Stimulated activated naive CD4-positive, alpha-beta T cell treated with Interleukin-2 at 50 U/mL for 16 hours (primary cell): ENCODE data around the gene PRKACA.

ENCODE experiments used
- DNase-seq: peaks from one replicate; lab custom pipeline; 2025; lab: John Stamatoyannopoulos, UW

Gene PRKACA

DNA sequence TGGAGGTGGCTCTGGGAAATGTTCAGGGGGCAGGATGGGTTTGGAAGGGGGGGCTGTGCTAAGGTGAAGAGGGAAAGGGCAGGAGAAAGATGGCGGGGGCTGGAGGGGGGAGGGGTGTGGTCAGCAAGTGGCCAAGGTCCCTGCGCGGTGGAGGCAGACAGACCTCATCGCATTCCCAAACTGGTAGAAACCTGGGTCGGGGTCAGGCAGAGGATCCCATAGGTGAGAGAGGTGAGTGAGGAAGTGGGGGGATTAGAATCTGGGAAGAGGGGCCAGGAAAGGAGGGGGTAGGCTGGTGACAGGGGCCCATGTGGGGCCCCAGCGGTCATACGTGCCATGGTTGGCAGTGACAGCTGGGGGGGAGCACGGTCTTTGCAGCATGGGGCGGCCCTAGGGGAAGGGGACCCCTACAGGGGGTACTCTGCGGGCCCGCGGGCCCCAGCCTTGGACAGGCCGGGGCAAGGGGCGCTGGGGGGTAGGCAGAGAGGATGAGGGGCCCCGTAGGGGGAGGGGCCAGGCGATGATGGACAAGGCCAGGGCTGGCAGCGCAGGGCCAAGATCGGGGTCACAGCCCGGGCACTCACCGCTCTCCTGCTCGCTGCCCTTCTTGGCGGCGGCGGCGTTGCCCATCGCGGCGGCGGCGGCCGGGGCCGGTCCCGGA lies 514 bp downstream of the PRKACA start:
- DNase-seq: no peak

DNA sequence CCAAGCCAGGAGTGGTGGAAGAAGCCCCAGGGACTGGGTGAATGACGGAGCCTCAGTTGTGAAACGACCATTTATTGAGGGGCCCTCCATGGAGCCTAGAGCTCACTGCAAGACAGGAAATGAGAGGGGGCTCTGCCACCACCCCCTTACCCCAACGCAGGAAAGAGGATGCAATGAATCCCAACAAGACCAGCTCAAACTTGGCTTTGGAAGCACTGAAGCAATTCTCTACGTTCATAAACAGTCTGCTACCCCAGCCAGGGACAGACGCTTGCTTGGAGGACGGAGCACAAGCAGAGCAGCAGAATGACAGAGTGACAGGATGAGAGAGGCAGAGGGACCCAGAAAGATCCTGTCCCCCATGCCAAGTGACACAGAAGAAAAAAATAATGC lies 1.0 kb downstream of the PRKACA start:
- no peak for DNase-seq

DNA sequence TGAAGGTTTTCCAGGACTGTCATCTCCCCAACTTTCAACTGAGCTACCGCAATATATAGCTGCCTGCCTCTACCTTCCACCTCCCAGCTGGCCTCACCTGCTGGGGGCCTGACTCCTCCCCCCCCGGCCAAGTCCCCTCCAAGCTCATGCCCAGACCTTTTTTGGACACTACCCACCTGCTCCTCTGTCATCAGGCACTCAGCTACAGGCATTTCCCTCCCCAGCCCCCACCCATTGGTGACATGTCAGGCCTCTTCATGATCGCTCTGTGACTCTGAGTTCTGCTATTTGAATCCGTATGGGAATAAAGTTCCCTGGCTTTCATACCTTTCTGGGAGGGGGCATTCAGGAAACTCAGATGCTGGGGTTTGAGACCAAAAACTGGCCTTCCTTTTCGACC lies 1.8 kb downstream of the PRKACA start:
- no peak for DNase-seq

DNA sequence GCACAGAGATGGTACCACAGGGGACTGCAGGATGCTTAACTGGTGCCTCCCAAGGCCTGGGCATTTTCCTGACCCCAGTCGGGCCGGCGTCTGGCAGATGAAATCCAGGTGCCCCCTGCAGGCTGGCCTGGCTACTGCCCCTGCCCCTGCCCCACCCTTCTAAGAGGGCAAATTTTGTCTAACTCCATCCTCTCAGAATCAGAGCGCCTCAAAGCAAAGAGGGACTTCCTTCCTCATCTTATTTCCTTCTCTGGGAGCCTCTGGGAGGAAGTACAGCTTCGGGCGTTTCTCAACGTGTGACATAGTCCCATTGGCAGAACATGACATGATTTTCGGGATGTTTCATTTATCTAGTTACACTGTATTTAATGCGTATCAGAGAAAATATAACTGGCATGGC lies 2.7 kb downstream of the PRKACA start:
- peak; percentile 54 for DNase-seq

DNA sequence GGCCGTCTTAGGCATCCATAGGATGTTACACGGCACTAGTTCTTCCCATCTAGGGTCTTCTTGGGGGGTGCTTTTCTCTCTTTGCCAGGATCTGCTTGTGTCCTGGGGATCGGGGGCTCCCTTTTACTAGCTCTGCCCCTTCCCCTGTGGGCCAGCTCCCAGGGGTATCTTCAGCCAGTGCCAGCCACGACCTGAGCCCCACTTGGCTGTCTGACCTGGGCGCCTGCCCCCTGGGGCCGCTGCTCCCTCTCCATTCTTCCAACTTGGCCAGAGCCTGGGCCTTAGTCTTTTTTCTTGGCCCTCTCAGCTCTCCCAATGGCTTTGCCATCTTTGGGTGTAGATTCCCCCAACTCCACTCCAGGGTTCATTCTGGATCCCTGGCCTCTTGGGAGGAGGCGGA lies 3.1 kb downstream of the PRKACA start:
- DNase-seq: no peak

DNA sequence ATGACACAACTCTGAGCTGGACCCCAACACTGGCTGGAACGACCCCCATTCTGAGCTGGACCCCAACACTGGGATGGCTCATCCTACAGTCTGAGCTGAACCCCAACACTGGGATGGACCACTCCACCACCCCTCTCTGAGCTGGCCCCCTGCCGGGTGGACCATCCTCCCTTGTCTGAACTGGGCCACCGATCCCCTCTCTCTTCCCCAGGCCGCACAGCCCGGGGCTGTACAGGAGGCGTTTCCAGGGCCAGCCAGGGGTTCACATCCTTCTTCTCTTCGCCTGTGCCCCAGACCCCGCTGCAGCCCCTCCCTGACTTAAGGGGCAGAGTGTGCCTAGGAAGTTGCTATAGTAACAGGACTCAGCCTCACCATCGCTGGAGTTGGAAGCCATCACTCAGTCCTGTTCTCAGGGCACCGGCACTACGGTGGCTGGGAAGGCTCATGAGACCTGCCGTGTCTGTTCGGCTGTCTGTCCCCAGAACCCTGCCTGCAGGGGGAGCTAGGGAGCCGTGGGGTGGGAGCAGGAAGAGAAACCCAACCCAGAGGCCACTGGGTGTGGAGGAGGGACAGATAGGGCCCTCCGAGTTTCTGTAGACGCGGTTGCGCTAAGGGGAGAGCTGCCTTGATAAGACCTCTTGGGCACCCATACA lies 3.7 kb downstream of the PRKACA start:
- DNase-seq: peak; percentile 17

DNA sequence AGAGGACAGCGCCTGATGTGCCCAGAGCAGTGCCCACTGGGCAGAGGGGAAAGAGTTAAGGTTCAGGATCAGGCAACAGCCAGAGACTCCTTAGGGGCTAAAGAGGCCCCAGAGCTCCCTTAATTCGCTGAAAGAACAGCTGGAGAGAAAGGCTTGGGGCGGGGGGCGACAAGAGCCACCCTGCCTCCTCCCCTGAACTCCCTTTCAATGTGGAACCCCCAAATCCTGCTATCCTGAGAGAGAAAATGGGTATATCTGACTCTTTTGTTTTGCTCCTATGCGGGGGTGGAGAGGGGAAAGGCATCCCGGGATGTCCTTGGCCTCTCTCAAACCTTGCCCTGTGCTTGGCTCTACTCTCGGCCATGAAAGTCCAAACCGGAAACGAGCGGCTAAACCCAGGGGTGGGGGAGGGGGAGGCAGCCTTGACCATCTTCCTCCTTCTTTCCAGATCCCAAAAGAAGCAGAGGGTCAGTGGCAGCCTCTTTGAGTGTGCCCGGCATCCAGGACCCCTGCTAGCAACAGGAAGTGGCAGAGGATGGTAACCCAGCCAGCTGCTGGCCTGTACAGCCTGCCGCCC lies 4.7 kb downstream of the PRKACA start:
- DNase-seq: no peak

DNA sequence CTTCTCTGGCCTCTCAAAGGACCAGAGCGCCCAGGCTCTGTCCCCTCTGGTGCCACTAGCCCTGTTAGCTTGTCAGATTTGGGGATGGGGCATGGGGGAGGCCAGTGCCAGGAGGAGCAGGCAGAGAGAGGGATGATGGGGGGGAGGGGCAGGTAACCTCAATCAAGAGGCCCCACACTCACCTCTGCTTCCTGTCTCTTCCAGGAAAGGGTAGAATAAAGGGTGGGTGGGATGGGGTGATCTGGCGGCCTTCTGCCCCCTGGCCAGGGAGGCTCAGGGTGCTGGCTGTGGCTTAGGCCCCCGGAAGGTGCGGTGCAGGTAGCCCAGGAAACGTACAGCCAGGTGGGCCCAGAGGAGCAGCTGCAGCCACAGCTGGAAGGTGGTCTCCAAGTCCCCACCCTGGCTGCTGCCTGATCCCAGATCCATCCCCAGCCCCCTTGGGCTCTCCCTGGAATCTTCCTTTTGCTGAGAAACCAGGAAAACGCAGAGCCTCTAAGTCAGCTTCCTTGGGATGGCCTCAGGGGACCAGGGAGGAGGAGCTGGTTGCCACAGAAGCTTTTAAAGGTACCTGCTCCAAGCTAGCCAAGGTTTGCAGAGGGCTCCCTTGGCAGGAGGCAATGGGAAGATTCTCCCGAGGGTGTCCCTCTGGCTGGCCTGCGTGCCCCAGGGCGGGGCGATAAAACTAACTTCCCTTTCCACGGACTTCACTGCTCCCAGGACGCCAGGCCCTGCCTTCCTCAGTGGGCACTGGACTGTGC lies 5.3 kb downstream of the PRKACA start:
- no peak for DNase-seq

DNA sequence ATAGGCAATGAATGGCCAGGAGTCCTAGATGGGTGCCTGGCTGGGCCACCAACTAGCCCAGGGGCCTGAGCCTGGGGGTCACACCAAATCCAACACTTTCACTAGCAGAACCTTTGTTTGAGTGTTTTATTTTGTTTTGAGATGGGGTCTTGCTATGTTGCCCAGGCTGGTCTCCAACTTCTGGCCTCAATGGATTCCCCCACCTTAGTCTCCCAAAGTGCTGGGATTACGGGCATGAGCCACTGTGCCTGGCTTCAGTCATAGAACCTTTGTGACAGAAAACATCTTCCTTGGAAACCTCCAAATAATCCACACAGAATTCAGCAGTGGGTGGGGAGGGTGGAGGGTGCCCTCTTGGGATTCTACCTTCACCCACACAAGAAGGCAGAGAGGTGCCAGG lies 6.1 kb downstream of the PRKACA start:
- no peak for DNase-seq

DNA sequence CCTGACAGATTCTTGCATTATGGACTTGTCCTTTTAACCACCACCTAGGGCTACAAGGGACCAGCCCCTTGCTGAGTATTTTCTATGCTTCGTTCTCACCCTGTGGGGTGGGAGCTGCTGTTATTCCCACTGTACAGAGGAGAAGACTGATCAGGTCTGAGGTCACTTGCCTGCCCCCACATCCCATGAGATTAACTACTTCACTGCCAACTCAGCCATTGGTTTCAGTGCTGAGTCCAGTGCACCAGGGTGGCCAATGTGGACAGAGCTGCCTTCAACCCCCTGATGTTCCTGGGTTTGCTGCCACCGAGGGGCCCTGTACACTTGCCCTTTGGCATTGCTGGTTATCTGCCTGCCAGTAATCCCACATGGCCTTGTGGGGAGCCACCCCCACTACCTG lies 6.9 kb downstream of the PRKACA start:
- no peak for DNase-seq

DNA sequence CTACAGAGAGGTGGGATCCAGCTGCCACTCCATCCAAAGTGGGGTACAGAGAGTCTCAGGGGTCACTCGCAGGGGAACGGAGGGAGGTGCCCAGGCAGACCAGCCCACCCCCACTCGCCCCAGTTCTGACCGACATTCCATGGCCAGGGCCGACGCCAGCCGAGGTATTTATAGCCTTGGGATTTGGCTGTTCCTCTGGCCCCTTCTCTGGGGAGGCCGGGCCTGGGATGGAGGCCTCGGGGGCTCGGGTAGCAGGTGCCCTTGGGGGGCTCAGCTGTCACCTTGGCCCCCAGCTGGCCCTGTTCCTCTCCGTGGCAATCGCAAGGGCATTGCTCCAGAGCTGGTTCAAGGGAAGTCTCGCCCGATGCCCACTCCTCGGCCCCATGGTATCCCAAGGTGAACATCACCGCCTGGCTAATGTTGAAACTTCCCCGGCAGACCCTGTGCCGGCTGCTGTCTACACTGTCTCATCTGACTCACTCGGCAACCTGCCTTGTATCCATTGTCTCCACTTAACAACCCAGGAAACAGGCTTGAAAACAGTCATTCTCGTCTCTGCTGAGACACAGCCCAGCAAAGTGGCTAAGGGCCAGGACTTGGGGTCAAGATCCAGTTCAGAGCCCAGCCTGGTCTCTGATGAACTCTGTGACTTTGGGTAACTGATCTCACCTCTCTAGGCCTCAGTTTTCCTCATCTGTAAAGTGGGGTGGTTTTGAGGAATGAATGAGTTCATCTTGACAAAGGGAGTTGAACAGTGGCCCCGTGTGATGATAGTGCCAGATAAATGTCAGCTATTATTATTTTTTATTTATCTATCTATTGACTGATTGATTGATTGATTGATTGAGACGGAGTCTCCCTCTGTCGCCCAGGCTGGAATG lies 9.7 kb downstream of the PRKACA start:
- DNase-seq: no peak

DNA sequence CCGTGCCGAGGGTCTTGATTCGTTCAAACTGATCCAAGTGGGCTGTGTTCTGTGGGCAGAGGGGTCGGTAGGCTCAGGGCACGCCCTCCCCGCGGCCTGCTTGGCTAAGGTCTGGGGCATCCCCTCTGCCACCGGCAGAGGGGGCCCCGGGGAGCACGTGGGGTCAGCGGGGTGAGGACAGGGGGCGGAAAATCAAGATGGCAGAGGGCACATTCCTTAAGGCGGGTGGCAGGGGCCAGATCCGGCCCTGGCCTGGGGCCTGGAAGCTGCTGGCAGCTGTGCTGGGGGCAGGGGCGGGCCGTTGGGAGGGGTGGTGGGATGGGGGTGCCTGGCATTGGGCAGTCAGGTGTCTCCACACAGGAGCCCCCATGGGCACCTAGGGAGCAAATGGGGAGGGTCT lies 10.7 kb downstream of the PRKACA start:
- no peak for DNase-seq

DNA sequence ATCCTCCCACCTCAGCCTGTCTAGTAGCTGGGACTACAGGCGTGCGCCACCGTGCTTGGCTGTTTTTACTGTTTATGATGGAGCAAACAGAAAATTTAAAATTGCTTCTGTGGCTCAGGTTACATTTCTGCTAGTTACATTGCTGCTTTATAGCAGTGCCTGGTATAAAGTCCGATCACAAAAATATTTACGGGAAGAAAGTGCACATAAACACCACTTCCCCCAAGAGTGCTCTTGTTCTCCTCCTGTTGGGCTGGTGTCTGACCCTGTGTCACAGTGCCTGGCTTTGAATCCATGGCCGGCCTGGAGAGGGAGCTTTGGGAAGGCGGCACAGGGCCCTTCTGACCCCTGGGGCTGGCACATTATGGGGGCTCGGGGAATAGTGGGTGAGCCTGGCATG lies 11.9 kb downstream of the PRKACA start:
- no peak for DNase-seq

DNA sequence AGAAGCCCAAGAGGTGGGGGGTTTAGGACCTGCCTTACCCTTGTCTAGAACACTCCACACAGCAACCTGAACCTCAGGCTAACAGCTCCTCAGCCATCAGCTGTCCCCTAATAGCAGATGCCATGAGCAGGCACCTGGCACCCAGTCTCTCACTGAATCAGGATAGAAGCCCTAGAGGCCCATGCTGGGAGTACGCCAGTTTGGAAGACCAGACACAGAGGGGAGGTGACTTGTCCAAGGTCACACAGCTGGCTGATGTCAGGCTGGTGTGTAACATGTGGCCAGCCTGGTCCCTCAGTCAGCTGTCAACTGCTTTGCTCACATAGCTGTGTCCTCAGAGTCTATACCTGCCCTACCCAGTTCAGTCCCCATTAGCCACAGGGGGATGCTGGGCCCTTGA lies 14.3 kb downstream of the PRKACA start:
- DNase-seq: no peak

DNA sequence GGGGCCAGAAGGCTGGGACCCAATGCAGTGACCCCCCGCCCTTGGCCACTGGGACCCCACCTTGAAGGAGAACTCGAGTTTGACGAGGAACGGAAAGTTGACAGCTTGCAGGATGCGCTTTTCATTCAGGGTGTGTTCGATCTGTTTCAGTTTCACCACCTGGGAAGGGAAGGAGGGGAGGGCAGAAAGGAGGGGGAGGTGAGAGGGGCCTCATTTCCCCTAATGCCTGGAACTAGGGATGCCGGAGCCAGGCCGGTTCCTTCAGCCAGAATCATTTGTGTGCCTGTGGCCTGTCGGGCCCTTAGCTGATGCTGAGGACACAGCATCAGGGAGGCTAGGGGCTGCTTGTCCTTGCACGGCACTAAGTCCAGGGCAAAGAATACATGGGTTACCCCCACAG lies 14.8 kb downstream of the PRKACA start:
- DNase-seq: no peak

DNA sequence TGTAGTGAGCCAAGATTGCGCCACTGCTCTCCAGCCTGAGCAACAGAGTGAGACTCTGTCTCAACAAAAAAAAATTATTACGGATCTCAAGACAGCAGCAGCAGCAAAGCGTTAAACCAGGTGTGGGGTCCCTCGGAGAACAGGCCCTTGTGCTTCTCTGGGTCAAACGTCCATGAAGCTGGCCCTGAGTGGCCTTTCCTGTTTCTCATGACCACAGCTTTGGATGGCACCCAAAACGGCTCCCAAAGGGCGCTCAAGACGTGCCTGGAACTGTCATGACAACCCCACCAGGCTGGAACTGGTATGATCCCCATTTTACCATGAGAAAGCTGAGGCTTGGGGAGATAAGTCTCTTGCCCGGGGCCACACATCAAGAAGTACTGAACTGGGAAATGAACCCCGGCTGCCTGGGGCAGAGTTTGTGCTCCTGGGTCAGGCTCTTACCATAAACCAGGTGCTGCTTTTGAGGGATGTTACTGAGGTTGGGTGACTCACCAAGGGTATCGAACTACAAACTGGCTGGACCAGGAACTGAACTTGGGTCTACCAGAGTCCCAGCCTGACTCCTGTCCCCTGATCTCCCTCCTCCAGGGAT lies 15.4 kb downstream of the PRKACA start:
- no peak for DNase-seq

DNA sequence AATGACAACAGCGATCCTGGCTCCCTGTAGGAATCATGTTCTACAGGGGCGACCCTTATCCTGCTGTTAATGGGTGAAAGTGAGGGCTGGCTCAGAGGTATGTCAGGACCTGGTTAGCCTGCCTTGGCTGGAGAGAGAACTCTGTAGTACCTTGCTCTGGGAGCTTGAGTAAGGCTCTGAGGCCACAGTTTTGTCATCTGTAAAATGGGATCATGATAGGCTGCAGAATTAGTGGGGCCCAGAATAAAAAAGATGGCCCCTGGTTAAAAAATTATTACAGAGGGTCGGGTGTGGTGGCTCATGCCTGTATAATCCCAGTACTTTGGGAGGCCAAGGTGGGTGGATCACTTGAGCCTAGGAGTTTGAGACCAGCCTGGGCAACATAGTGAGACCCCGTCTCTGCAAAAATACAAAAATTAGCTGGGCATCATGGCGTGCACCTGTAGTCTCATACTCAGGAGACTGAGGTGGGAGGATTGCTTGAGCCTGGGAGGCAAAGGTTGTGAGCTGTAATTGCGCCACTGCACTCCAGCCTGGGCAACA lies 16.5 kb downstream of the PRKACA start:
- no peak for DNase-seq

DNA sequence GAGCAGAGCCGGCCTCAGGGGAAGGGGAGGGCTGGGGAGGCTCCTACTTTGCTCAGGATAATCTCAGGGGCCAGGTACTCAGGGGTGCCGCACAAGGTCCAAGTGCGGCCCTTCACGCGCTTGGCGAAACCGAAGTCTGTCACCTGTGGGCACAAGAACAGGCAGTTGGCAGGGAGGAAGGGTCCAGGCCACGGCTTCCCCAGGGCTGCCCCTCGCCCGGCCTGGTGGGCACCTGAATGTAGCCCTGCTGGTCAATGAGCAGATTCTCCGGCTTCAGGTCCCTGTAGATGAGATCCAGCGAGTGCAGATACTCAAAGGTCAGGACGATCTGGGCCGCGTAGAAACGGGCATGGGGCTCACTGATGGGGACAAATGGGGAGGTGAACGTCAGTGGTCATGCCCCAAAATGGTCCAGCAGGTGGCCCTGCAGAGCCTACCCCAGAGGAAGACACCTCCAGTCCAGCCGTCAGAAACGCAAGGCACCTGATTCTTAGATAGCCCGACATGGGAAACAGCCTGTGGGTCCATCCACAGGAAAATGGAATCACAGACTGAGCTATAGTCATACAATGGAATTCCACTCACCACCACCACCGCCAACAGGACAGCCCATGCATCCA lies 19.9 kb downstream of the PRKACA start:
- no peak for DNase-seq

DNA sequence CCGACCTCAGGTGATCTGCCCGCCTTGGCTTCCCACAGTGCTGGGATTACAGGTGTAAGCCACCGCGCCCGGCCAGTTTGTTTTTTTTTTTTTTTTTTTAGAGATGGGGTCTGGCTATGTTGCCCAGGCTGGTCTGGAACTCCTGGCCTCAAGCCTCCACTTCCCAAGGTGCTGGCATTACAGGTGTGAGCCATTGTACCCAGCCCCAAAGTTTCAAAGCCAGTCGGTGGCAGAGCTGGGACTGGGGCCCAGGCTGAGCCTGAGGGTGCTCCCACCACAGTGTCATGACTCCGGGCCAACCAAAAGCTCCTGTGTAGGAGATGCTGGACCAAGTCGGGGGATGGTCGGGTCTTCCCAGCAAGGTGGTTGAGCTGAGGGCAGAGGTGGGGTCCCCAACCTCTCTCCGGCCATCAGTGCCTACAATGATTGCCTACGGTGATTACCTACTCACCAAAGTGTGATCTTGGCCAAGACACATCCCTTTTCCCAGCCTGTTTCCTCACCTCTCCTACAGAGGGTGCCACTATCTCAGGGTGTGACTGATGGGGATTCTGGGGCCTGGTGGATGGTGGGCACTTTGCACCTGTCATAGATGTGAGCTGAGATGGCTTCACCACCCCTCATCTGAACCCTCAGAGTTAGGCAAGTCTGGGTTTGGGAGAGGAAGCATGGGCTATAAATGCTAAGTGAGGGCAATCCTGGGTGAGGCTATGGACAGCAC lies 21.1 kb downstream of the PRKACA start:
- DNase-seq: no peak

DNA sequence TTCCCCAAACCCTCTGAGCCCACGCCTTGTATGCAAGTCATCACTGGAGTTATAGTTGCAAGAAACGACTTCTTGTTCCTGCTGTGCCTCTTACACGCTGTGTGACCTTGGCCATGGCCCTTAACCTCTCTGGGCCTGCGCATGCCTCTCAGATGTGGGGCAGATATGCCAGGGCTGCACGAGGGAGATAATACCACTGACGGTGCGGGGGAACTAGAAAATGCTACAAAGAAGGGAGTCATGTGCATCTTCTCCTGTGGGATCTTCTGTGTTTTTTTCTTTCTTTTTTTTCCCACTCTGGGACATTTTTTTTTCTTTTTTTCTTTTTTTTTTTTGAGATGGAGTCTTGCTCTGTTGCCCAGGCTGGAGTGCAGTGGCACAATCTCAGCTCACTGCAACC lies 22.7 kb downstream of the PRKACA start:
- no peak for DNase-seq
